ENCODE data around the gene VPS16.
A peak's percentile ranks its signal among the peaks of the same experiment; 100 is the strongest.

Gene VPS16

GRCh38 chr20:2880650-2881049, 40.1 kb downstream of the VPS16 start:
- H3K79me2 ChIP-seq (ENCODE audit: control insufficient read depth, low read length) = peaks cover 93% of the 10 kb centered on the region
- no peak for TF ChIP-seq EZH2phosphoT487 (IDR thresholded peaks at IDR 0.05; ENCODE audit: borderline replicate concordance, low read length)
- TF ChIP-seq, protein P1, sequence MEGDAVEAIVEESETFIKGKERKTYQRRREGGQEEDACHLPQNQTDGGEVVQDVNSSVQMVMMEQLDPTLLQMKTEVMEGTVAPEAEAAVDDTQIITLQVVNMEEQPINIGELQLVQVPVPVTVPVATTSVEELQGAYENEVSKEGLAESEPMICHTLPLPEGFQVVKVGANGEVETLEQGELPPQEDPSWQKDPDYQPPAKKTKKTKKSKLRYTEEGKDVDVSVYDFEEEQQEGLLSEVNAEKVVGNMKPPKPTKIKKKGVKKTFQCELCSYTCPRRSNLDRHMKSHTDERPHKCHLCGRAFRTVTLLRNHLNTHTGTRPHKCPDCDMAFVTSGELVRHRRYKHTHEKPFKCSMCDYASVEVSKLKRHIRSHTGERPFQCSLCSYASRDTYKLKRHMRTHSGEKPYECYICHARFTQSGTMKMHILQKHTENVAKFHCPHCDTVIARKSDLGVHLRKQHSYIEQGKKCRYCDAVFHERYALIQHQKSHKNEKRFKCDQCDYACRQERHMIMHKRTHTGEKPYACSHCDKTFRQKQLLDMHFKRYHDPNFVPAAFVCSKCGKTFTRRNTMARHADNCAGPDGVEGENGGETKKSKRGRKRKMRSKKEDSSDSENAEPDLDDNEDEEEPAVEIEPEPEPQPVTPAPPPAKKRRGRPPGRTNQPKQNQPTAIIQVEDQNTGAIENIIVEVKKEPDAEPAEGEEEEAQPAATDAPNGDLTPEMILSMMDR (IDR thresholded peaks at IDR 0.05; ENCODE audit: low read depth, low read length, poor library complexity, severe bottlenecking) = no peak
- H3K4me3 ChIP-seq (ENCODE audit: low read length) = no peak overlapping the region
- H3K4me2 ChIP-seq (ENCODE audit: low read length) = no peak overlapping the region
- no peaks in the 10 kb centered on the region for H3K9me3 ChIP-seq (ENCODE audit: control insufficient read depth, insufficient read depth, low read length)
- H3K27ac ChIP-seq (ENCODE audit: low read depth, low read length) = no peak overlapping the region
- no peaks in the 10 kb centered on the region for H3K27me3 ChIP-seq (ENCODE audit: control insufficient read depth, low read length)
- H3F3A ChIP-seq (ENCODE audit: control insufficient read depth, insufficient read depth) = 0 out of 2 replicates have a peak, but pooled peaks cover 3% of the 10 kb centered on the region
- peaks cover 19% of the 10 kb centered on the region for H3K4me1 ChIP-seq (ENCODE audit: control insufficient read depth, low read length)
- peaks cover 18% of the 10 kb centered on the region for H4K20me1 ChIP-seq (ENCODE audit: control insufficient read depth, insufficient read depth, low read depth, low read length)
- H3K9me2 ChIP-seq (replicated peaks; ENCODE audit: control insufficient read depth, low read length) = no peaks in the 10 kb centered on the region
- peaks cover 14% of the 10 kb centered on the region for H3K36me3 ChIP-seq (ENCODE audit: control insufficient read depth, low read length)

DNA sequence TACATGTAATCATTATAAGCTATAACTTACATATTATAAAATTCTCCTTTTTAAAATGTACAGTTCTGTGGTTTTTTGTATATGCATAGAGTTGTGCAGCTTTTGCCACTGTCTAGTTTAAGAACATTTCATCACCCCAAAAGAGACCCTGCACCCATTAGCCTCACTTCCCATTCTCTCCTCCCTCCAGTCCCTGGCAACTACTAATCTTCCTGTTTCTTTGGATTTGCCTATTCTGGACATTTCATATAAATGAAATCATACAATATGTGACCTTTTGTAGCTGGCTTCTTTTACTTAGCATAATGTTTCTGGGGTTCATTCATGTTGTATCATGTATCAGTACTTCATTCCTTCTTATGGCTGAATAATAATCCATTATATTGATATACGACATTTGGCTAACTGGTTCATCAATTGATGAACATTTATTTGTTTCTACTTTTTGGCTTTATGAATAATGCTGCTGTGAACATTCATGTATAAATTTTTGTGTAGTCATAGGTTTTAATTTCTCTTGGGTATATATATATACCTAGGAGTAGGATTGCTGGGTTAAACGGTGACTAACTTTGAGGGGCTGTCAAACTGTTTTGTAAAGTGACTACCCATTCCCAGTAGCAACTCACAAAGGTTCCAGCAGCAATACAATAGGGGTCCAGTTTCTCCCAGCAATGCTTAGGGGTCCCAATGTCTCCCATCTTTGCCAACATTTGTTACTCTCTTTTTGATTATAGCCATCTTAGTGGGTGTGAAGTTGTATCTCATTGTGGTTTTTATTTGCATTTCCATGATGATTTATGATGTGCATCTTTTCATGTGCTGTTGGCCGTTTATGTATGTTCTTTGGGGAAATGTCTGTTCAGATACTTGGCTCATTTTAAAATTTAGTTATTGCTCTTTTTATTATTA, 43.4 kb downstream of the VPS16 start:
- H3K79me2 ChIP-seq (ENCODE audit: control insufficient read depth, low read length) = peaks cover 91% of the 10 kb centered on the region
- 0 out of 2 replicates have a peak, but pooled peaks cover 3% of the 10 kb centered on the region for H3K36me3 ChIP-seq (ENCODE audit: control insufficient read depth, low read length)
- peak overlapping the region; percentile 35 for H3K4me2 ChIP-seq (ENCODE audit: low read length)
- H3K9me3 ChIP-seq (ENCODE audit: control insufficient read depth, insufficient read depth, low read length) = no peaks in the 10 kb centered on the region
- H3K9me2 ChIP-seq (replicated peaks; ENCODE audit: control insufficient read depth, low read length) = no peaks in the 10 kb centered on the region
- H3K4me1 ChIP-seq (ENCODE audit: control insufficient read depth, low read length) = peaks cover 16% of the 10 kb centered on the region
- H4K20me1 ChIP-seq (ENCODE audit: control insufficient read depth, insufficient read depth, low read depth, low read length) = peaks cover 16% of the 10 kb centered on the region; the same call in 1 of the 2 replicates
- H3K27ac ChIP-seq (ENCODE audit: low read depth, low read length) = no peak overlapping the region
- 0 out of 2 replicates have a peak, but pooled peaks cover 3% of the 10 kb centered on the region for H3F3A ChIP-seq (ENCODE audit: control insufficient read depth, insufficient read depth)
- no peaks in the 10 kb centered on the region for H3K27me3 ChIP-seq (ENCODE audit: control insufficient read depth, low read length)
- TF ChIP-seq, protein P1 (IDR thresholded peaks at IDR 0.05; ENCODE audit: low read depth, low read length, poor library complexity, severe bottlenecking) = no peak
- no peak for TF ChIP-seq EZH2phosphoT487 (IDR thresholded peaks at IDR 0.05; ENCODE audit: borderline replicate concordance, low read length)
- H3K4me3 ChIP-seq (ENCODE audit: low read length) = 0 out of 2 replicates have a peak overlapping the region, but pooled peaks have one; percentile 11

- H3K79me2 ChIP-seq (ENCODE audit: control insufficient read depth, low read length) = peaks cover 92% of the 10 kb centered on the region
Measured at GRCh38 chr20:2887715-2888114, 47.2 kb downstream of the VPS16 start.

More at GRCh38 chr20:2887715-2888114, 47.2 kb downstream of the VPS16 start:
- Histone ChIP-seq H3K27me3 (ENCODE audit: control insufficient read depth, low read length) (no peaks in the 10 kb centered on the region), H3F3A (ENCODE audit: control insufficient read depth, insufficient read depth) (0 out of 2 replicates have a peak, but pooled peaks cover 3% of the 10 kb centered on the region), H3K4me2 (ENCODE audit: low read length) (no peak overlapping the region), H3K36me3 (ENCODE audit: control insufficient read depth, low read length) (peaks cover 15% of the 10 kb centered on the region), H3K4me3 (ENCODE audit: low read length) (no peak overlapping the region), H3K9me3 (ENCODE audit: control insufficient read depth, insufficient read depth, low read length) (no peaks in the 10 kb centered on the region), H3K9me2 (replicated peaks; ENCODE audit: control insufficient read depth, low read length) (no peaks in the 10 kb centered on the region), H3K4me1 (ENCODE audit: control insufficient read depth, low read length) (peaks cover 16% of the 10 kb centered on the region), H4K20me1 (ENCODE audit: control insufficient read depth, insufficient read depth, low read depth, low read length) (peaks cover 16% of the 10 kb centered on the region; the same call in 1 of the 2 replicates), H3K27ac (ENCODE audit: low read depth, low read length) (no peak overlapping the region)
- TF ChIP-seq, protein P1 (IDR thresholded peaks at IDR 0.05; ENCODE audit: low read depth, low read length, poor library complexity, severe bottlenecking) = no peak
- no peak for TF ChIP-seq EZH2phosphoT487 (IDR thresholded peaks at IDR 0.05; ENCODE audit: borderline replicate concordance, low read length)
